Suprapubic skin (tissue), 4 donors: Measurements from ENCODE around the gene CCNDBP1.

ENCODE experiments used
- CTCF ChIP-seq, 2 donors: fragments of 200-600 bp in 1 of 2; fragments of 450-650 bp in 1 of 2; sonication (generic) in 1 of 2; IDR thresholded peaks; one replicate each; pipeline ENCODE4 v1.5.1; 2016 to 2019; ENCODE audit warnings: antibody characterized with exemption in 2 of 2, mild to moderate bottlenecking in 1 of 2, moderate library complexity in 1 of 2
- EP300 ChIP-seq: sonication (generic); formaldehyde crosslinking; IDR thresholded peaks from one replicate; pipeline ENCODE4 v1.6.1; 2017; ENCODE audit warnings: antibody characterized with exemption
- POLR2AphosphoS5 ChIP-seq, 3 donors: sonication (generic); formaldehyde crosslinking; IDR thresholded peaks; one replicate each; pipeline ENCODE4 v1.6.1; 2017; ENCODE audit warnings: antibody characterized with exemption in 3 of 3

DNA sequence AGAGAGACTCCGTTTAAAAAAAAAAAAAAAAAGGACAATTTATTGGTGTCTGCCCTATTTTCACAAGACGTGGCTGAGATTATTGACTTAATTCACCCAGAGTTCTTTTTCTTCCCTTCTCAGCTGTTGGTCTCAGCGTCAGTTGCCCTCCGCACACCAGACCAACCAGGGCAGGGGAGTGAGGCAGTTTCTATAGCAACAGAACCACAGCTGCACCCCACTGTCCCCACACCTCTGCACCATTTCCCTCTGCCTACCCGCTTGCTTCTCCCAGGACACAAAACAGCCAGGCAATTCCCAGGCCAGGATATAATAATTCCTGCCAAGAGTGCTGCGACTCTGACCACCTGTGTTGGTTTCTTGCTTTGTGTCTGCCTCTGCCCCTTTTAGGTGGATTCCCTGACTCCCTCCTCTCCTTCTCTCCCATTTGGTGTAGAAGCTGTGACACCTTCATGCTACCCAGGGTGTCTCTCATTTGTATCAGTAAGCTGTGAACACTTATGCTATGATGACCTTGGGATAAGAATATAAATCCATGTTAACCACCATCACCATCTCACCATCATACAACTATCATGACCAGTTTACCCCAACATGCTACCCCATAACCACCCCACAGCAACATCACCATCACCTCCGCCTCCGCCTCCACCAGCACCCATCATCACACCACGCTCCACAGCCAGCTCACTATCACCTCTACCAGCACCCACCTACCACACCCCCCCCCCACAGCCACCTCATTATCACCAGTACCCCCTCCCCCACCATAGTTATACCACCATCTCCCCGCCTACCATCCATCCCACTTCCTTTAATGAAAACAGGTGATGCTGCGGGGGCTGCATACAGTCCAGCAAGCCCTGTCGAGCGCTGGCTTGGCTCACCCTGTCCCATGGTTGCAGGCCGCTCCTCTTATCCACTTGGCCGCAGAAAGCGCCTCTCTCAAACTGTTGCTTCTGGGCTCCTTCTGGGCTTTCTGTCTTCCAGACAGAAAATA lies 35.0 kb downstream of the CCNDBP1 start:
- no peak for TF ChIP-seq CTCF (IDR thresholded peaks at IDR 0.05)
- TF ChIP-seq POLR2AphosphoS5 (IDR thresholded peaks at IDR 0.05), result no peak
- TF ChIP-seq EP300, result no peak
